ENCODE results near the gene RAPGEF1. TPM values are rescaled to one million over a fixed set of nuclear protein-coding genes. Genes with fewer than 3 reads are reported as not detected.

Gene RAPGEF1
- total RNA-seq, 3 donors from 2014 or later: 106 to 120 (median 111) TPM

GRCh38 chr9:131603711-131604439, 136.0 kb downstream of the RAPGEF1 start:
- no peak for ATAC-seq
- no peaks in the 10 kb centered on the region for H3K4me1 Mint-ChIP-seq (ENCODE audit: low read depth)
- no peaks in the 10 kb centered on the region for H3K9me3 Mint-ChIP-seq
- no peaks in the 10 kb centered on the region for H3K27me3 Mint-ChIP-seq (ENCODE audit: low read depth)
- no peak for DNase-seq
- H3K36me3 Mint-ChIP-seq (ENCODE audit: insufficient read depth): peaks cover 36% of the 10 kb centered on the region
- H3K4me3 Mint-ChIP-seq: no peak overlapping the region

- H3K4me3 Mint-ChIP-seq: no peak overlapping the region
- ATAC-seq: no peak
These were observed 136.7 kb downstream of the RAPGEF1 start for GRCh38 chr9:131603199-131603598.

DNA sequence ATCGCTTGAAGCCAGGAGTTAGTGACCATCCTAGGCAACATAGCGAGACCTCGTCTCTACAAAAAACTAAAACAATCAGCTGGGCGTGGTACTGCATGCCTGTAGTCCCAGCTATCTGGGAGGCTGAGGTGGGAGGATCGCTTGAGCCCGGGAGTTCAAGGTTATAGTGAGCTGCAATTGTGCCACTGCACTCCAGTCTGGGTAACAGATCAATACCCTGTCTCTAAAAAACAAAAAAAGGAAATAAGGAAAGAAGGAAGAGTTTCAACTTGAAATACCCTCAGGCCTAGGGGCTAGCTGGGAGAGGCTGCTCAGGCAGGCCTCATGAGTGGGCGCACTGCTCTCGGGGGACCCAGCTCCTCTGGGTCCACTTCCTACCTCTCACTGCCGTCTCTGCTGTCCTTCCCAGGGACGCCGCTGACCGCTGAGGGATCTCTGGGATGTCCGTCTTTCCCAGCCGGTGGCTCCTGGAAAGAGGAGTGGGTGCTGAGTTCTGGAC, 138.1 kb downstream of the RAPGEF1 start:
- Mint-ChIP-seq H3K9me3 (no peaks in the 10 kb centered on the region), H3K4me3 (no peak overlapping the region), H3K27me3 (ENCODE audit: low read depth) (no peaks in the 10 kb centered on the region), H3K36me3 (ENCODE audit: insufficient read depth) (peaks cover 37% of the 10 kb centered on the region), H3K4me1 (ENCODE audit: low read depth) (no peaks in the 10 kb centered on the region)
- ATAC-seq (no peak), DNase-seq (no peak)

More at GRCh38 chr9:131603199-131603598, 136.7 kb downstream of the RAPGEF1 start:
- Mint-ChIP-seq H3K9me3 (no peaks in the 10 kb centered on the region), H3K27me3 (ENCODE audit: low read depth) (no peaks in the 10 kb centered on the region), H3K4me1 (ENCODE audit: low read depth) (no peaks in the 10 kb centered on the region), H3K36me3 (ENCODE audit: insufficient read depth) (peaks cover 39% of the 10 kb centered on the region)
- DNase-seq: no peak

- Mint-ChIP-seq H3K27me3 (ENCODE audit: low read depth) (no peaks in the 10 kb centered on the region), H3K4me3 (no peak overlapping the region), H3K4me1 (ENCODE audit: low read depth) (no peaks in the 10 kb centered on the region), H3K9me3 (no peaks in the 10 kb centered on the region), H3K36me3 (ENCODE audit: insufficient read depth) (peaks cover 28% of the 10 kb centered on the region)
- DNase-seq (no peak), ATAC-seq (no peak)
These were observed 141.8 kb downstream of the RAPGEF1 start for GRCh38 chr9:131598121-131598520.

DNA sequence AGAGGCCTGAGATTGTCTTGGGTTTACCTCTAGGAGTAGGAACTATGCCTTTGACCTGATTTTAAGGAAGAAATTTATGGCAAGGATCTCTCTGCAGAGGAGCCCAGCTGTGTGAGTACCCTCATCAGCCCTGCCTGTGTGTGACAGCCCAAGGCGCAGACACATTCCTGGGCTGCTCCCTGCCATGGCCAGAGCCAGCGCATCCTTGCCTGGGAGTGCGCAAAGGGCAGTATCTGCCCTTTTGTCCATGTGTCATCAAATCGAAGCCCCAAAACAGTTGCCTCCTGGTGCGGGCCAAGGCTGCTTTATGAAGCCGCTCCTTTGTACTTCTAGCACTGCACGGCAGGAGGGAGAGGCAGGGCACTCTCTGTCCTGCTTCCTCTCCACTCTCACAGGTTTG, 142.6 kb downstream of the RAPGEF1 start:
- no peaks in the 10 kb centered on the region for H3K4me1 Mint-ChIP-seq (ENCODE audit: low read depth)
- H3K36me3 Mint-ChIP-seq (ENCODE audit: insufficient read depth): peaks cover 27% of the 10 kb centered on the region
- no peak overlapping the region for H3K4me3 Mint-ChIP-seq
- H3K9me3 Mint-ChIP-seq: no peaks in the 10 kb centered on the region
- no peaks in the 10 kb centered on the region for H3K27me3 Mint-ChIP-seq (ENCODE audit: low read depth)
- ATAC-seq: no peak
- DNase-seq: no peak

DNA sequence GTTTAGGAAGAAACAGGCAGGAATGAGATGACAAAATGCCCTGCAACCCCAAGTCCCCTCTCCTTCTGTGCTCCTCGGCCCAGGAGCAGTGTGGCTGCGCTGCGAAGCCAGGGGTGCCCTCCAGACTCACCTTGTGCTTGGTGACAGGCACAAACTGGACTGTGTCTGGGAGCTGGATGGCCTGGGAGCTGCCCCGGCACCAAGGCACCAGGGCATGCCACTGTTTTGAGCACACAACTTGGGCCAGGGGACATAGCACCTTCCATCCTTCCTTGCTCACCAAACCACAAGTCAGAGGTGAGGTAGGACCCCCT, 143.5 kb downstream of the RAPGEF1 start:
- H3K9me3 Mint-ChIP-seq: no peaks in the 10 kb centered on the region
- peaks cover 4% of the 10 kb centered on the region for H3K4me1 Mint-ChIP-seq (ENCODE audit: low read depth)
- H3K36me3 Mint-ChIP-seq (ENCODE audit: insufficient read depth): peaks cover 22% of the 10 kb centered on the region
- no peak overlapping the region for H3K4me3 Mint-ChIP-seq
- no peaks in the 10 kb centered on the region for H3K27me3 Mint-ChIP-seq (ENCODE audit: low read depth)
- DNase-seq (no peak), ATAC-seq (no peak)

- DNase-seq: no peak
These were observed 144.0 kb downstream of the RAPGEF1 start for GRCh38 chr9:131595696-131596429.

DNA sequence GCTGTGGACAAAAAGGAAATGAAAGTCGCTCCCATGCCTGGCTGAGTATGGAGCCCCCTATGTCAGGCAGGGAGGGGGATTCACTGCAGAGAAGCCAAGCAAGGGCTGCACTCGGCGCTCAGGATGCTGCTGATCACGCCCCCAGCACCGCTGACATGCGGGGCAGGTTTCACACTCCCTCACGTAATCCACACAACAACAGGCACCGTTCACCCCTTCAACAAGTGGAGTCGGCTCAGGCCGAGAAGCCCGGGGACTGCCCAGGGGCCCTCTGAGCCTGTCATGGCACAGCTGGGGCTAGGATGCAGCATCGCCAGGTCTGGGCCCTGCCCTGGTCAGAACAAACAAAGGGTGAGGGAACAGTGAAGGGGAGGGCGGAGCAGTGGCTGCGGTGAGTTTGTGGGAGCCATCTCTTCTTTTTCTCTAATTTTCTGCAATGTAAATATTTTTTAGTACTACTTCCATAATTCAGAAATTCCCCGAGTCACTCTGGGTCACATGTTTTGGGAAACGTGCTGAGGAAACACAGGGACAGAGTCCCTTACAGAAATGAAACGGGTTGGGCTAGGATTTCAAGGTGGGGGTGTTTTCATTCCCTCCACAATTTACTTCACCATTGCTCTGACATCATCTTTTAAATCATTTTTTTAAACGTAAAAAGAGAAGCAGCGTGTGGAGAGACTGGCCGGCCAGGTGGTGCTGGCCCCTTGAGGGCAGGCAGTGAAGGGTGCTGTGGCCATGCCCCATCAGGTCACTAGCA, 144.8 kb downstream of the RAPGEF1 start:
- Mint-ChIP-seq H3K27me3 (ENCODE audit: low read depth) (no peaks in the 10 kb centered on the region), H3K4me1 (ENCODE audit: low read depth) (peaks cover 17% of the 10 kb centered on the region), H3K36me3 (ENCODE audit: insufficient read depth) (peaks cover 16% of the 10 kb centered on the region), H3K4me3 (no peak overlapping the region), H3K9me3 (no peaks in the 10 kb centered on the region)
- no peak for ATAC-seq
- no peak for DNase-seq

More at GRCh38 chr9:131595696-131596429, 144.0 kb downstream of the RAPGEF1 start:
- H3K36me3 Mint-ChIP-seq (ENCODE audit: insufficient read depth): peaks cover 19% of the 10 kb centered on the region
- H3K9me3 Mint-ChIP-seq: no peaks in the 10 kb centered on the region
- no peak for ATAC-seq
- peaks cover 9% of the 10 kb centered on the region for H3K4me1 Mint-ChIP-seq (ENCODE audit: low read depth)
- H3K27me3 Mint-ChIP-seq (ENCODE audit: low read depth): no peaks in the 10 kb centered on the region
- no peak overlapping the region for H3K4me3 Mint-ChIP-seq

DNA sequence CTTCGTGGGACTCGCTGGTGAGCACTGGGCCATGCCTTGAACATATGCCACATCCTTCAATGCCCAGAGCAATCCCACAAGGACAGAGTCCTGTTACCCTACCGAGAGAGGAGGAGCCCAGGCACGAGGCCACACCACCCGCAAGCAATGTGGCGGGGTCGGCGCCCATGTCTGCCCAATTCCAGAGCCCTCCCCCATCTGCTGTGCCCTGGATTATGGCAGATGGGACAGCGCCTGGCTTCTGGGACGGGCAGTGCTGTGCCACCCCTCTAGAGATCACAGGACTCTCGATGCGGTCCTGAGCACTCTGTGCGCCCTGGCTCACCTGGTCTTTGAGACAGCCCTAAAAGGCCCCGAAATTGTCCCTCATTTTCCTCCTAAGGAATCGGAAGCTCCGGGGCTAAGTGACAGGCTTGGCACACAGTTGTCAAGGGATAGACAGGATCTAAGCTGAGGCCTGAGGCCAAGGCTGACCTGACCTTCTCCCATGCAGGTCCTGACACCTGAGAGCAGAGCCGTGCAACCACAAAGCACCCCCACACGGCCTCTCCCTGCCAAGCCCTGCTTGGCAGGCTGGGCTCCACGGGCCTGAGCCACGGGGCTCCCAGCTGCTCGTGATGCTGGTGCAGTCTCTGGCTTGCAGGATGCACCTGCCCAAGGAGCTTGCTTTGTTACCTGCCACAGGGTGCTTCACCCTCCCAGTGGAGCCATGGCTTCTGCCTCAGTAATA, 145.8 kb downstream of the RAPGEF1 start:
- H3K27me3 Mint-ChIP-seq (ENCODE audit: low read depth): no peaks in the 10 kb centered on the region
- ATAC-seq (no peak), DNase-seq (no peak)
- peaks cover 18% of the 10 kb centered on the region for H3K4me1 Mint-ChIP-seq (ENCODE audit: low read depth)
- no peaks in the 10 kb centered on the region for H3K9me3 Mint-ChIP-seq
- peaks cover 19% of the 10 kb centered on the region for H3K36me3 Mint-ChIP-seq (ENCODE audit: insufficient read depth)
- H3K4me3 Mint-ChIP-seq: no peak overlapping the region

DNA sequence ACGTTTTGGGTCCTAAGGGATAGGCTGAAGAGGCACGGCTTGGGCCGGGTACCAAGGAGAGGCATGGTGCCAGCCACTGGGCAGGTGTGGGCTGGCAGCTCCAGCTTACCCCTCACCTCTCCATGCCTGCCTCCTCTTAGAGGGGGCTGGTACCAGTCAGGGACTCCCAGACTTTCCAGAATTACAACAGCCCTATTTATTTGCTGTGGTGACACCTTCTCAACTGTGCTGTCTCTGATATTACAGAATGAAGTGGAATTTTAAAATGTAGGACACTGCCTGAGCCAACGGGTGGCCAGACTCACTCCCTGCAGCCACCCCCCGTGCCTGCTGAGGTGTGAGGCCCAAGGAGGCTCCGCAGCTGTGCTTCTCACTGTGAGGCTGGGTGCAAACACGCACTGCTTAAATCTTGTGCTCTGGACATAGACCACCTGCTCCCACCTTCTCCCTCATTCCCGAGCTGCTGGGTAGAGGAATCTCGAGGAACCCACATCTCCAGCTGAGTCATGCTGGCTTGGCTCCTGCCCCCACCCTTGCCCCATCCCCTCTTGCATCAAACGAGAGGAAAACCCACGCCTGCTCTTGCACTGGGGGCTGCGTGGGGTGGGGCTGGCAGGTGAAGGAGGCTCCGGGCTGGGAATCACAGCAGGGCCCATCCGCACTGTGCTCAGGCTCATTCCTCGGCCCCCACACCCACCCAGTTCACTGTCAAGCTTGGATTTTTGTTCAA, 146.6 kb downstream of the RAPGEF1 start:
- ATAC-seq: no peak
- Mint-ChIP-seq H3K27me3 (ENCODE audit: low read depth) (no peaks in the 10 kb centered on the region), H3K4me1 (ENCODE audit: low read depth) (peaks cover 18% of the 10 kb centered on the region), H3K4me3 (no peak overlapping the region), H3K36me3 (ENCODE audit: insufficient read depth) (peaks cover 16% of the 10 kb centered on the region), H3K9me3 (no peaks in the 10 kb centered on the region)
- DNase-seq: no peak

GRCh38 chr9:131591845-131592208, 148.0 kb downstream of the RAPGEF1 start:
- H3K4me3 Mint-ChIP-seq: no peak overlapping the region
- H3K27me3 Mint-ChIP-seq (ENCODE audit: low read depth): no peaks in the 10 kb centered on the region
- H3K36me3 Mint-ChIP-seq (ENCODE audit: insufficient read depth): peaks cover 20% of the 10 kb centered on the region
- H3K4me1 Mint-ChIP-seq (ENCODE audit: low read depth): peaks cover 23% of the 10 kb centered on the region
- ATAC-seq (no peak), DNase-seq (no peak)
- H3K9me3 Mint-ChIP-seq: no peaks in the 10 kb centered on the region

- Mint-ChIP-seq H3K27me3 (ENCODE audit: low read depth) (no peaks in the 10 kb centered on the region), H3K4me3 (peak overlapping the region; percentile 9), H3K4me1 (ENCODE audit: low read depth) (peaks cover 24% of the 10 kb centered on the region), H3K9me3 (no peaks in the 10 kb centered on the region), H3K36me3 (ENCODE audit: insufficient read depth) (peaks cover 19% of the 10 kb centered on the region)
- ATAC-seq: peak; percentile 90 to 94
- DNase-seq: peak; percentile 74
These were observed 148.7 kb downstream of the RAPGEF1 start for GRCh38 chr9:131590907-131591844.

DNA sequence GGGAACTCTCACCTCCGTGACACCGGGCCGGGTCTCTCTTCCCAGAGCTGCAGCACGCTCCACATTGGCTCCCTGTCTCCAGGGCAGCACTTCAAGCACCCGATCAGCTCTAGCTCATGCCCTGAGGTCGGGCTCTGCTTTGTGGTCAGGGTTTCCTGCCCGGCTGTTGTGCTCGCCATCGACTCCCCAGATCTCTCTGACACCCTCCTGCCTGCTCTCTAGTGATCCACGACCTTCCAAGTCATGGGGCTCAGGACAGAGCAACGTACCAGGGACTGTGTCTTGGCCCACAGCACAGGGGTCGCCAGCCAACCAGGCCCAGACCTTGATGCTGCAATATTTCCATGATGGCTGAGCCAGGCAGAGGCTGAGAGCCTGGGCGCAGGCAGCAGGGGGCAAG, 149.4 kb downstream of the RAPGEF1 start:
- Mint-ChIP-seq H3K9me3 (no peaks in the 10 kb centered on the region), H3K4me3 (no peak overlapping the region), H3K36me3 (ENCODE audit: insufficient read depth) (peaks cover 13% of the 10 kb centered on the region), H3K4me1 (ENCODE audit: low read depth) (peaks cover 31% of the 10 kb centered on the region), H3K27me3 (ENCODE audit: low read depth) (no peaks in the 10 kb centered on the region)
- peak in 1 of 2 donors; percentile 9 for ATAC-seq
- no peak for DNase-seq
